Endometrial microvascular endothelial cells (primary cell): Measurements from ENCODE around the gene CSF3R. TPM values are rescaled to one million over a fixed set of nuclear protein-coding genes. Genes with fewer than 3 reads are reported as not detected.
"Not testable (repeated sequence)": the region's sequence is repeated elsewhere in the genome, so short reads cannot be mapped to it uniquely, and the experiment has no call there.

Source experiments
- in situ Hi-C: cut with HindIII; loops from 2 replicates; pipeline ENCODE4 v1.10.0; 2017; ENCODE audit warnings: low sequenced_read_pairs, low pct_unique_long_range_greater_than_20kb; ENCODE audit errors: inconsistent ontology term
- total RNA-seq: library from RNA; depleted of rRNA; stranded (reverse); fragments of >200 nt; gene quantifications from one replicate; pipeline ENCODE4 v1.2.3, GENCODE V29; 2015; ENCODE audit errors: inconsistent ontology term

The CSF3R gene
- total RNA-seq, 1 donor from 2014 or later, result not detected

DNA sequence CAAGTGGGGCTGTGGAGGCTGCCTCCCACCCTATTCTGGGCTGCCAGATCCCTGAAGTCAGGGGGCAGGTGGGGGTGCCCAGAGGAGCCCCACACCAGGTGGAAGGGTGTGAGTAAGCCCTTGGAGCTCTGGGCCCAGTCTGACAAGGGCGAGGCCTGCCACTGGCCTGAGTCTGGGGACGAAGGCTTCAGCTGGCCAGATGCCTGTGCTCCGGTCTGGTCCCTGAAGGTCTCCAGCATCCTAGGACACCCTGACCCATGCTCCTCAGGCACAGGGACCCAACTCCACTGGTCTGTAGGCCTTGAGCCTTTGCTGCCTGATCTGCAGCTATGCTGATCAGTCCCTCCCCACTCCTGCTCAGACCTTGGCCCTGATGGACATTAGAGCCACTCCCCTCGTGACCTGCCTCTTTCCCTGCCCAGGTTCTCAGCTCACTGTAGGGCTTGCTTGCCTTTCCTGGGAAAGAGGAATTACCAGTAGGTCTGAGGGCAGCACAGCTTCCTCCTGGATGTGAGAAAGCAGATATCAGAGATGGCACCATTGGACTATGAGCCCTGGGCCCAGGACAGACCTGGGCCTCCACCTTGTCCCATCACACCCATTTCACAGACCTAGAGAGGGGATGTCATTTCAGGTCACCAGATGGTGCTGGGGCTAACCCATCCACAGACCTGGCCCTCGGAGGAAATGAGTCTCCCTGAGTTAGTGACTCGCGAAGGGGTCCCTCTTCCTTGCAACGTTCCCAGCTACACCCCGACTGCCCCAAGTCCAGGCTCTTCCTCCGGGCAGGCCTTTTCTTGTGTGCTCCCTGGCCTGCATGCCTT lies 32.8 kb upstream of the CSF3R start:
- in situ Hi-C loops, result no loop called here

DNA sequence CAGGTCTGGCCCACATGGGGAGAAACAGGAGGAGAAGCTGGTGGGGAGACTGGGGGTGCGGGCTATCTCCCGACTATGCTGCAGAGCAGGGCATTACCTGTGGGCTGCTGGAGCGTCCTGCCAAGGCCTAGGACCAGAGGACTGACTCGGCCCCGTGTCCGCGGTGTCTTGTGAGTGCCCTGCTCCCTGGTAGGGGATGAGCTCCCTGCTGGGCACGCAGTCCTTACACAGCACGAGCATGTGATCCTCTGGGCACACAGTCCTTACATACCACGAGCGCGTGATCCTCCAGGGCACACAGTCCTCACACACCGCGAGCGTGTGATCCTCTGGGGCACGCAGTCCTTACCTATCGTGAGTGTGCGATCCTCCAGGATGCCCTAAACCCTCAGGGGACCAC lies 31.8 kb upstream of the CSF3R start:
- in situ Hi-C loops, result no loop called here

DNA sequence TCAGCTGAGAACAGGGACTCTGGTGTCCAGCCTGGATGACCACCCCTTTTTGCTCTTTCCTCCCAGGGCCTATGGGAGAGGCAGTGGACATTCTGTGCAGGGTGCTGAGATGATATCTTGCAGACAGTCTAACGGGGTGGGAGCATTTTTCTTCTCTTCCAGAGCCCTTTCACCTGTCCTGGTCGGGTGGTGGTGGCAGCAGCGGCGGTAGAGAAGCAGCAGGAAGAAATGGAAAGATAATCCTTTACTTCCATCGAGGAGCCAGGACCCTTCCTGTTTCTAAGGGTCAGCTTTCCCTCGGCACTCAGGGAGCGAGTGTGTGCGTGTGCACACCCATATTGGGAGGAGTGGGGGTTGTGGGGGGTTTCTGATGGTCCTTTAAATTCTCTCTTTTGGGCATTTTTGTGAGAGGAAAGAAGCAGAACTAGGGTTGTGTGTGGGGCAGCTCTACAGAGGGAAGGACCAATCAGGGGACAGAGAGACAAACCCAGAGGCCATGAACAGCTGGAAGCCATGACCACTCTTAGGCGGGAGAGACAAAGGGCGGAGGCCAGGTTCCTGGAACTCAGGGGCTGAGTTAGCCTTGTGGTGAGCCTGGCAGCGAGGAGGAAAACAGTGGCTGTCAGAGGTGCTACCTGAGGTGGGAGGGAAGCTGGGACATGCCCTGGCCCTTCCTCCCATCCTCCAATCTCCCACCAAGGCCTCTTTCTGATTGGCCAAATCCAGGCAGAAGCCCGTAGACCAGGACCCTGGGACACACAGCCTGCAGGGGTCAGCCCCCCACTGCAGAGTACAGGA lies 31.2 kb upstream of the CSF3R start:
- in situ Hi-C loops, result no loop called here

DNA sequence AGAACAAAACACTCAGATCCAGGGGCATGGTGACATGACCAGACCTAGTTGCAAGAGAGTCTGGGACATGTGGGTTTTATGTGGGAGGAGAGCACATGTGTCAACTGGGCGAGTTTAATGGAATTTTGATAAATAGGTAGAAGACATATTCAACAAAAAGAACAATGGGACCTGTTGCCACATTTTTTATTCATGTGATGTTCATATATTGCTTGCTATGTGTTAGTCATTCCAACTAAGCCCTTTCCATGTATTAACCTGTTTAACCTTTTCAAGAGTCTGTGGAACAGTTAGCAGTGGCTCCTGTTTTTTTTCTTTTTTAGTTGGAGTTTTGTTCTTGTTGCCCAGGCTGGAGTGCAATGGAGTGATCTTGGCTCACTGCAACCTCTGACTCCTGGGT lies 30.1 kb upstream of the CSF3R start:
- in situ Hi-C loops, result no loop called here

DNA sequence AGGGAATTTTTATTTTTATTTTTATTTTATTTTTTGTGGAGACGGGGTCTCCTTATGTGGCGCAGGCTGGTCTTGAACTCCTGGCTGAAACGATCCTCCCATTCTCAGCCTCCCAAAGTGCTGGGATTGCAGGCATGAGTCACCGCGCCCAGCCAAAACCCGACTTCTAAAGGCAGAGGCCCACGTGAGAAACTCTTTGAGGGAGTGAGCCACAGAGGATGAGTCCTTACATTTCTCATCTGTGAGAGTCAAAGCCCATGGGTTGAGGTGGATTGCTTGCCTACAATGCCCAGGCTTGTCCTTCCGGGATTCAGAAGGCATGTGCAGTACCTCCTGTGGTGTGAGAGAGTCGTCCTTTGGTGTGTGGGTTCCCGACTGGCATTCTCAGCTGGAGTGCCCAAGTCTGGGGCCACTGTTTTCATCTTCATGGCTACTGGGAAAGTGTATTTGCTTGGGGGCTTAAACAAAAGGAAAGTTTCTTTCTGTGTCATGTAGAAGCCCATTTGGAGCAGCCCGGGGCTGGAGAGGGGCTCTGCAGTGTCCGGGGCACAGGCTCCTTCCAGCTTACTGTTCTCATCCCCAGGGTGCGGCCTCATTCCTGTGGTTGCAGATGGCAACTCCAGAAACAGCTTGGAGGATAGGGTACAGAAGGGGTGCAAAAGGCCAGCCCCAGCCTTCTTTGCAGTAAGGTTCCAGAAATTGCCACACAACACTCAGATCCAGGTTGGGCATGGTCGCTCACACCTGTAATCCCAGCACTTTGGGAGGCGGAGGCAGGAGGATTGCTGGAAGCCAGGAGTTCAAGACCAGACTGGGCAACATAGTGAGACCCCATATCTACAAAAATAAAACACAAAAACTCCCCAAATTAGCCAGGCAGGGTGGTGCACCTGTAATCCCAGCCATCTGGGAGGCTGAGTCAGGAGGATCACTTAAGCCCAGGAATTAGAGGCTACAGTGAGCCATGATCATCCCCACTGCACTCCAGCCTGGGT lies 29.4 kb upstream of the CSF3R start:
- in situ Hi-C loops, result no loop called here

DNA sequence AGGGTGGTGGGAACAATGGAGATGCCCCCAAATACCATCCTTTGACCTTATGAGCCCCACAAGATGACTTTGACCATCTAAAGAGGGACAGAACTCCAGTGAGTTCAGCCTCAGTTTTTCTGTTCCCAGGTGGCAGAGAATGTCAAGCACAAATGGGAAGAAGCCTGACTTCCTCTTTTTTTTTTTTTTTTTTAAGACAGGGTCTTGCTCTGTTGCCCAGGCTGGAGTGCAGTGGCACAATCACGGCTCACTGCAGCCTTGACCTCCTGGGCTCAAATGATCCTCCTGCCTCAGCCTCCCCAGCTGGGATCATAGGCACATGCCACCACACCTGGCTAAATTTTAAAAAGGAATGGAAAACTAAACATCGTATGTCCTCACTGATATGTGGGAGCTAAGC lies 28.5 kb upstream of the CSF3R start:
- in situ Hi-C loops, result not testable (repeated sequence)

DNA sequence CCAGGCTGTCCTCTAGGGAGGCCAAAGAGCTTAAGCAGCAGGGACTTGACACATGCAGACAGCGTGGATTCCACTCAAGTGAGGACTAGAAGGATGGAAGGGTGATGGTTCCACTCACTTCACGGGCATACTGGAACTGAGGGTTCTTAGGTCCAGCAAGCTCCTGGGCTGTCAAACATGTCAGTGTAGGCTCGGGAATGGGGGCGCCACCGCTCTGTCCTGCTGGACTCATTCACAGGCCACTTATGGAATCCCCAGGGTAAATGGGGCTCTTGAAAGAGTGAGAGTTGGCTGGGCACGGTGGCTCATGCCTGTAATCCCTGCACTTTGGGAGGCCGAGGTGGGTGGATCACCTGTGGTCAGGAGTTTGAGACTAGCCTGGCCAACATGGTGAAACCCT lies 27.7 kb upstream of the CSF3R start:
- in situ Hi-C loops, result no loop called here

DNA sequence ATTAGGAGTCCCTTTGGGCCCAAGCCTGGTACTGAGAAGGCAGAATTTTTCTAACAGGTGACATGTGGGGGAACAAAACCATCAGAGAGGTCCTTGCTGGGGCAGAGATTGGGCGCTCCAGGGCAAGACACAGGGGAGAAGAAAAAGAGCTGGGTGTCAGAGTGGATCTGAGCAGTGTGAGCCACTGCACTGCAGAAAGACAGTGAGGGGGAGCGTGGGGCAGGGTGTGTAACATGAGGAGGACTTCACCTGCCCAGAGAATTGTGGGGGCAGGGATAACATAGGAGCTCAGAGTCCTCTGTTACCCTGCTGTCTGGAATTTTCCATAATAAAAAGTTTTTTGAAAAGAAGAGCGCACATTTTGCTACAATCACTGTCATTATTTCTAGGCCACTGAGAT lies 25.5 kb upstream of the CSF3R start:
- in situ Hi-C loops, result no loop called here

DNA sequence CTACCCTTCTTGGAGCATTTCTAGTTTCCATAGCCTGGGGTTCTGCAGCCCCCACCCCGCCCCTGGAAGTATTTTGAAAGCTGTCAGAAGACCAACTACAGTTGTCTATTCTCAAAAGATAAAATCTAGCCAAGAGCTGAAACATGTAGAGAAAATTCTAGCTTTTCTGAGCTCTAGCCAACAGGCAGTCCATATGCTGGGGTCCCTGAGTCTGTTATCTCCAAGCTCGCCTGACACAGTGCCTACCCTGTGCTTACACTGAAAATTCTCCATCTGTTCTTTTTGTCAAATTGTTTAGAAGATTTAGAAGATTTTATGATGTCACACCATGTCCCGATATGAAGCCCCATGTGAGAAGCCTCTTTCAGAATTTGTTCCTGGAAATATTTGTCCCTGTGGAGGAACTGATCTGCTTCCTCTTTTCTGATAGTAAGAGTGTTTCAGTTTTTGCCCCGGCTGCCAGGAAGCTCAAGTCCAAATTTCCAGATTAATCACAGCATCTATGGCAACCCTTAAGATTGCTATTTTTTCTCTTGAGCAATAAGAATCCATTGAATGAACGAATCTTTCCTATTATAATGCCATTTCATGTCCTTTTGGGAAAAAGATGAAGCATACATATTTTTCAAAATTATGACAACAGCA lies 23.7 kb upstream of the CSF3R start:
- in situ Hi-C loops, result no loop called here

DNA sequence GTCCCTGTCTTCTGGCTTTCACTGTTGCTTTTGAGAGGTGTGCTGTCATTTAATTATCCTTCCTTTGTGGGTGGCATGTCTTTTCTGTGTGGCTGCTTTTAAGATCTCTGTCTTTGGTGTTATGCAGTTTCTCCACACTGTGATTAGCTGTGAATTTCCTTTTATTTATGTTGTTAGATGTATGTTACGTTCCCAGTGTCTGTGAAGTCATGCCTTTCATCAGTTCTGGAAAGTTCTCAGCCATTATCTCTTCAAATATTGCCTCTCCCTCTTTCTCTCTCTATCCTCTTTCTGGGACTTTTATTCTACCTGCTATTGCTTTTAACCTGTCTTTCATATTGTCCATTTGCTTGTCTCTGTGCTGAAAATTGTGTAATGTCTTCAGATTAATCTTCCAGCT lies 21.0 kb upstream of the CSF3R start:
- in situ Hi-C loops, result no loop called here

DNA sequence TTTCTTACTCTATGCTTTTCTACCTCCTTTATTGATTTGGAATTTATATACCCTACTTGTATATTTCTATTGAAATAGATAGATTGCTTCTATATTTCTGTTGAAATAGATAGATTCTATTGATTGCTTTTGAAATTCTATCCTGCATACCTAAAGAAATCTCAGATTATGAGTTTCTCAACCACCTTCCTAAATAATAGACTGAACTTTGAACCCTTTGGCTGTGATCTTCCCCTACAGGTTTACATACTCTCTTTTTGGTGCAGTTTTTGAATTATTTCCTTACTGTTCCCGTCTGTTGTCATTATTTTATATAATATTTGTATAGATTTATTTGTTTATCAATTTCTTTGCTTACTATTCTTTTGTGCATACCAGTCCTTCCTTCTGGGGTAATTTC lies 20.4 kb upstream of the CSF3R start:
- in situ Hi-C loops, result no loop called here

DNA sequence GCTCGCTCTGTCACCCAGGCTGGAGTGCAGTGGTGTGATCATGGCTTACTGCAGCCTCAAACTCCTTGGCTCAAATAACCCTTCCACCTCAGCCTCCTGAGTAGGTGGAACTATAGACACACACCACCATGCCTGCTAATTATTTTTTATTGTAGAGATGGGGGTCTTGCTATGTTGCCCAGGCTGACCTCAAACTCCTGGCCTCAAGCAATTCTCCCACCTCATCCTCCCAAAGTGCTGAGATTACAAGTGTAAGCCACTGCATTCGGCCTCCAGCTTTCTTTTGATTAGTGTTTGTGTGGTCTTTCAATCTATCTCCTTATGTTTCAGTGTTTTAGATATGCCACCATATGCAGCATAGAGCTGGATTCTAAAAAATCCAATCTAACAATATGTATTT lies 19.9 kb upstream of the CSF3R start:
- in situ Hi-C loops, result no loop called here

DNA sequence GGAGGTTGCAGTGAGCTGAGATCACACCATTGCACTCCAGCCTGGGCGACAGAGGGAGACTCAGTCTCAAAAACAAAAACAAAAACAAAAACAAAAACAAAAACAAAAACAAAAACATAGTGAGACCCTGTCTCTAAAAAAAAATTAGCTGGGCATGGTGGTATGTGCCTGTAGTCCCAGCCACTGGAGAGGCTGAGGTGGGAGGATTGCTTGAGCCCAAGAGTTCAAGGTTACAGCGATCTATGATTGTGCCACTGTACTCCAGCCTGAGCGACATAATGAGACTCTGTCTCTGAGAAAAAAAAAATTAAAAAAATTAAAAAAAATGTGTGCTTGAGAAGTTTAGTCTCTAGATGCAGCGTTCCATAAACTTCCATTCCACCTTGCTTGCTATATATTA lies 19.2 kb upstream of the CSF3R start:
- in situ Hi-C loops, result not testable (repeated sequence)

DNA sequence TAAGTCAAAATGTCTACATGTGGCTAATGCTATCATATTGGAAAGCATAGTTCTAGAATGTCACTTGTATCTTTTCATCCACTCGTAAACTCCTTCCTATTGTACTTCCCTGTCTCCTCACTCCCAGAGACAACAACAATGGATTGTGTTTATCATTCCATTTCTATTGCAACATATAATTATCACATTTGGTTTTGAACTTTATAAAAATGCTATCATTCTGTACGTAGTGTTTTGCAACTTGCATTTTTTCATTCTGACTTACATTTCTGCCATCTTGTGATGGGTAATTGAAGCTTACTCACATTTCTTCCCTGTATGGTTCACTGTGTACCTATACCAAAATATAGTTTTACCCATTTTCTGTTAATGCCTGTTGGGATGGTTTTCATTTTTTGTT lies 14.5 kb upstream of the CSF3R start:
- in situ Hi-C loops, result no loop called here

DNA sequence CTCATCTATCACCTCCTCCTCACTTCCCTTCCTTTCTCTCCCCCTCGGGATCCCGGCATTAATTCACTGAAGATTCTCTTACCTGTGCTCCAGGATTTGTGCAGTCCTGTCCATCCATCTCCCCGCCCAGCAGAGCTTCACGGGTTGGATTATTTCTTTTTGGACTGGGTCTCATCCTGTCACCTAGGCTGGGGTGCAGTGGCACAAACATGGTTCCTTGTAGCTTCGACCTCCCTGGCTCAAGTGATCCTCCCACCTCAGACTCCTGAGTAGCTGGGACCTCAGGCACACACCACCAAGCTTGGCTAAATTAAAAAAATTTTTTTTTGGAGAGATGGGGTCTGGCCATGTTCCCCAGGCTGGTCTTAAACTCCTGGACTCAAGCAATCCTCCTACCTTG lies 12.3 kb upstream of the CSF3R start:
- in situ Hi-C loops, result no loop called here

DNA sequence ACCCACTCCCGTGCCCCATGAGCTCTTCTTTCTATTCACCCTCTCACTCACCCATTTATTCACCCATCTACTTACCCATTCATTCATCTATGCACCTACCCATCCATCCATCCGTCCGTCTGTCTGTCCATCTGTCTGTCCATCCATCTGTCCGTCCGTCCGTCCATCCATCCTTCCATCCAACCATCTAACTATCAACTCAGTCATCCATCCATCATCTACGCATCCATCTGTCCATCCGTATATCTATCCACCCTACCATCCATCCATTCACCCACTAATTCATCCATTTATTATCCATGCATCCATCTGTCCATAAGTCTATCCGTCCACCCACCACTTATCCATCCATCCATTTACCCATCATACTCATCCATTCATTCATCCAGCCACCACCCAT lies 10.8 kb upstream of the CSF3R start:
- in situ Hi-C loops, result no loop called here

DNA sequence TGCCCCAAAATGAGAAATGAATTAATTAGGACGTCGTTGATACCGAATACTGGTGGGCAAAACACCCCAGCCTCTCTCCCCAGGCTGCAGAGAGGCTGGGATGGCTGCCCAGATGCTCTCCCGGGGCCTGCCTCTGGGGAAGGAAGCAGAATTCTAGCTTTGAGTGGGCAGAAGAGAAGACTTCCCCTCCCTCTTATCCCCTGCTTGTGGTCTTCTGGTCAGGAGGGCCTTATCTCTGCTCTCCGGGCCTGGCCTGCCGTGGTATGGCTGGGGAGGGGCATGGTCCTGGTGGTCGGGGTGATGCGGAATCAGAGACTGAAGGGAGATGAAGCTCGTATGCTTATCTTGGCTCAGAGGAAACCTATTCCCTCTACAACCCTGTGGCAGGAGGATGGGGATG lies 9.8 kb upstream of the CSF3R start:
- in situ Hi-C loops, result no loop called here

DNA sequence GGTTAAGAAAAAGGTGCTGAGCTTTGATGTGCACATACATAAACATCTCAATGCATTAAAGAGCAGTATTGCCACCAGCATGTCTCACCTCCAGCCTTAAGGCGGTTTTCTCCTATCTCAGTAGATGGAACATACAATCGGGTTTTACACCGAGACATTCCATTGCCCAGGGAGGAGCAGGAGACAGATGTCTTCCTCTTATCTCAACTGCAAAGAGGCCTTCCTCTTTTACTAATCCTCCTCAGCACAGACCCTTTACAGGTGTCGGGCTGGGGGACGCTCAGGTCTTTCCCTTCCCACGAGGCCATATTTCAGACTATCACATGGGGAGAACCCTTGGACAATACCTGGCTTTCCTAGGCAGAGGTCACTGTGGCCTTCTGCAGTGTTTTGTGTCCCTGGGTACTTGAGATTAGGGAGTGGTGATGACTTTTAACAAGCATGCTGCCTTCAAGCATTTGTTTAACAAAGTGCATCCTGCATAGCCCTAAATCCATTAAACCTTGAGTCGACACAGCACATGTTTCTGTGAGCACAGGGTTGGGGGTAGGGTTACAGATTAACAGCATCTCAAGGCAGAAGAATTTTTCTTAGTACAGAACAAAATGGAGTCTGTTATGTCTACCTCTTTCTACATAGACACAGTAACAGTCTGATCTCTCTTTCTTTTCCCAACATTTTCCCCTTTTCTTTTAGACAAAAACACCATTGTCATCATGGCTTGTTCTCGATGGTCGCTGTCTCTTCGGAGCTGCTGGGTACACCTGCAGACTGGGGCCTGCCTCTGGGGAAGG lies 6.7 kb upstream of the CSF3R start:
- in situ Hi-C loops, result not testable (repeated sequence)
